ENCODE data around the gene TRIM44. TPM values are rescaled to one million over a fixed set of nuclear protein-coding genes. Genes with fewer than 3 reads are reported as not detected.

The TRIM44 gene
- total and polyA plus RNA-seq, 8 donors = 6.3 to 55.4 (median 36.4) TPM

DNA sequence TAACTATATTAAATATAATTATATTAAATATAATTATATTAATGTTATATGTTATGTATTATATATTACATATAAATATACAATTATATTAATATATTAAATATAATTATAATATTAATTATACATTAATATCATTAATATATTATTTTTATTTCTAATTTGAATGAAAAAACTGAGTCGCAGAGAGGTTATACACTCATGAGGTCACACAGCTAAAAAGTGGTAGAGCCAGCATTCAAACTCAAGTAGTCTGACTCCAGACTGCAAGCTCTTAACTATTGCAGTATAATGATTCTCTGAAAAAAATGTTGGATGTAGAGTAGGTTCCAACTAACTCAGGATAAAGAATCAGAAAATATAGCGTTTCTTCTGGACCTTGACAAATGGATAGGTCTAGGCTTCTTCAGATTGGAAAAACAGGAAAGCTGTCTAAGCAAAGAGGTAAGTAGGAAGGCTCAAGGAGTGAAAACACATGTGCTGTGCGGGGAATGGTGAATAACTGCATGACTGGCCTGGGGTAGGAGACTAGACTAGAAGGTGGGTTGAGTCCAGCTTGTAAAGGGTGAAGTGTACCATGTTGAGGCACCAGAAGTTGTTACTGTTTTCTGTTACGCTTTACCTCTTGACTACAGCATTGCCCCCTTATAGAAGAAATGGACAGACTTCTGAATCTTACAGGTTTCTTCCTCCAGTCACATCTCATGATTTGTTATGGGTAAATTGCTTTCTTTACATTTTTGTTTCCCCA is 80.3 kb downstream of the TRIM44 start:
- H3K4me3 ChIP-seq = no peak overlapping the region
- 95 to 97% methylated on average over 4 of the region's 4 CpGs for WGBS, 2 donors
- H3K9me3 ChIP-seq = no peaks in the 10 kb centered on the region
- no peaks in the 10 kb centered on the region for H3K27me3 ChIP-seq
- DNase-seq (no peak), ATAC-seq (no peak), FAIRE-seq (no peak)
- intact Hi-C loops (cut with DNase I) = no loop called here
- H3K27ac ChIP-seq = no peak overlapping the region
- no peaks in the 10 kb centered on the region for H3K36me3 ChIP-seq
- TF ChIP-seq, protein P1, sequence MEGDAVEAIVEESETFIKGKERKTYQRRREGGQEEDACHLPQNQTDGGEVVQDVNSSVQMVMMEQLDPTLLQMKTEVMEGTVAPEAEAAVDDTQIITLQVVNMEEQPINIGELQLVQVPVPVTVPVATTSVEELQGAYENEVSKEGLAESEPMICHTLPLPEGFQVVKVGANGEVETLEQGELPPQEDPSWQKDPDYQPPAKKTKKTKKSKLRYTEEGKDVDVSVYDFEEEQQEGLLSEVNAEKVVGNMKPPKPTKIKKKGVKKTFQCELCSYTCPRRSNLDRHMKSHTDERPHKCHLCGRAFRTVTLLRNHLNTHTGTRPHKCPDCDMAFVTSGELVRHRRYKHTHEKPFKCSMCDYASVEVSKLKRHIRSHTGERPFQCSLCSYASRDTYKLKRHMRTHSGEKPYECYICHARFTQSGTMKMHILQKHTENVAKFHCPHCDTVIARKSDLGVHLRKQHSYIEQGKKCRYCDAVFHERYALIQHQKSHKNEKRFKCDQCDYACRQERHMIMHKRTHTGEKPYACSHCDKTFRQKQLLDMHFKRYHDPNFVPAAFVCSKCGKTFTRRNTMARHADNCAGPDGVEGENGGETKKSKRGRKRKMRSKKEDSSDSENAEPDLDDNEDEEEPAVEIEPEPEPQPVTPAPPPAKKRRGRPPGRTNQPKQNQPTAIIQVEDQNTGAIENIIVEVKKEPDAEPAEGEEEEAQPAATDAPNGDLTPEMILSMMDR (IDR thresholded peaks at IDR 0.05) = no peak
- peaks cover 11 to 43% (median 38%) of the 10 kb centered on the region in 3 donors for H3K4me1 ChIP-seq

DNA sequence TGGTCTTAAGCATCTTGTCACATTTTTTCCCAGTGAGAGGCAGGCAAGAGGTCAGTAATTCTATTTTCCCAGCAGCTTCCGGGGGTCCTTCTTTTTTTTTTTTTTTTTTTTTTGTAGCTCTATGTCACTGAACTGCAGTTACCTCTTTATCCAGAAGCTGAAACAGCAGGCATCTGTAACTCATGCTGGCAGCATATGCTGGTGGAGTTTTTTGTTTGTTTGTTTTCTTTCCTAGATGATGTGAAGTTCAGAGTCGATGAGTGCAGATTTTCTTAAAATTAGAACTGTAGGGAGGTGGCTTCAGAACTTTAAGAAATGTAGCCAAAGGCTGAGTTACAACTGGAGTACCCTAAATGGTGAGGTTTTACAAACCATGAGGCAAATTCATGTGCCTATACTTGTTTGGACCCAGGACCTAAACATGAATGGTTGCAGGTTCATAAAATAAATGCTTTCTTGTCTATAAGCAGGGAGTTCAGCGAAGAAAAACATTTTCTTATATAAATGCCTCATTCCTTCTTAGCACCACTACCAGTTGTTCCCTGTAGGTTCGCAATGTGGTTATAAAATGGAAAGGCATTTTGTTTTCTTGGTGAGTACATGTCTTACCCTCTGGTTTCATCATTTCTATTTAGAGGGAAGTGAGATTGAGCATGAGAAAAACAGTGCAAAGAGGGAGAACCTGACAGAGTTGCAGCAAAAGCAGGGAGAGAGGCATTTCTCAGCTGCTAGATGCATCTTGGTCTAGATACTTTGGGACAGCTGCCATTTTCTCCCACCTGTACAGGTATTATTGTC is 84.0 kb downstream of the TRIM44 start:
- WGBS, 2 donors = 64 to 66% methylated on average over 4 of the region's 4 CpGs
- H3K27ac ChIP-seq = peak overlapping the region in 2 of 4 donors; percentile 8 to 54
- H3K27me3 ChIP-seq = no peaks in the 10 kb centered on the region
- no peaks in the 10 kb centered on the region for H3K36me3 ChIP-seq
- DNase-seq (no peak), FAIRE-seq (no peak), ATAC-seq (peak in 1 of 4 donors; percentile 18)
- intact Hi-C loops (cut with DNase I) = no loop called here
- TF ChIP-seq, protein P1 (IDR thresholded peaks at IDR 0.05) = no peak
- no peak overlapping the region for H3K4me3 ChIP-seq
- no peaks in the 10 kb centered on the region for H3K9me3 ChIP-seq
- peaks cover 15 to 54% (median 51%) of the 10 kb centered on the region in 3 donors for H3K4me1 ChIP-seq

DNA sequence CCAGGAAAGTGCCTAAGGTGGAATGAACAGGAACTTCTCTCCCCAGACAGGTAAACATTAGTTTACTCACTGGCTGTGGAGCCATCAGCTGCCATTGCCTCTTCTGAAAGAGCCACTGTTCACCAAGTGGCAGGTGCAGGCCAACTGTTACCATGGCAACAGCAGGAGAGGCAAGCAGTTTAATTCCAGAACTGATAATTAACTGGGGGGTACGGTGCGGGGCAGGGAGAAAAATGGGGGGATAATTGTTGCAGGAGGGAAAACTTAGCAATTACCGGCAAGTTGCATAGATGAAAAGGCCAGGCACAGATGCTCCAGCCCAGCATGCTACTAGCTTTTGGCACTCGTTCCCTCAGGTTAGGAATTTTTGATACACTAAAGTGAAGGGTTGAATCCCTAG is 85.1 kb downstream of the TRIM44 start:
- WGBS, 2 donors = 49 to 52% methylated on average over 4 of the region's 4 CpGs
- TF ChIP-seq, protein P1 (IDR thresholded peaks at IDR 0.05) = no peak
- peak overlapping the region in 2 of 4 donors; percentile 1 to 54 for H3K27ac ChIP-seq
- FAIRE-seq (no peak), ATAC-seq (peak in 3 of 4 donors; percentile 54 to 63 (median 62)), DNase-seq (peak in 4 of 6 donors; percentile 30 to 35 (median 34))
- no peaks in the 10 kb centered on the region for H3K9me3 ChIP-seq
- no peaks in the 10 kb centered on the region for H3K27me3 ChIP-seq
- intact Hi-C loops (cut with DNase I) = no loop called here
- H3K4me3 ChIP-seq = no peak overlapping the region
- H3K4me1 ChIP-seq = peaks cover 17 to 57% (median 56%) of the 10 kb centered on the region in 3 donors
- no peaks in the 10 kb centered on the region for H3K36me3 ChIP-seq

DNA sequence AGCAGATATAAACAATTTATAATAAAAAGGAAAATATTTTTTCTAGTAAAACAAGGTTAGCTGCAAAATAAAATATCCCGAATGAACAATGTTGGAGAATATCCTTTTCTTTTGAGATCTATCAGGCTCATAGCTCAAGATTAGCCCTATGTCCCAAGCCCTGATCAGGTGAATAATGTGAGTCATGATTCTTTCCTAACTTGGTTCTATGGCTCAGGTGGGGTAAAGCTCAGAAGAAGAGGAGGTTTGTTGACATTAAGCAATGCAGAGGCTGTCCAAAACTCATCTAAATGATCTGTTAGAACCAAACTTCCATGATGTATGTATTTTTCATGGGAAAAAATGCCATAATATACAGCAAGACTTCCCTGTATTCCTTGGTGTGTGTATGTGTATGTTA is 86.1 kb downstream of the TRIM44 start:
- intact Hi-C loops (cut with DNase I) = no loop called here
- TF ChIP-seq, protein P1 (IDR thresholded peaks at IDR 0.05) = no peak
- no peak overlapping the region for H3K4me3 ChIP-seq
- H3K27ac ChIP-seq = peak overlapping the region in 1 of 4 donors; percentile 1
- WGBS, 2 donors = 87 to 89% methylated on average over 1 of the region's 1 CpG
- no peaks in the 10 kb centered on the region for H3K27me3 ChIP-seq
- DNase-seq (no peak), FAIRE-seq (no peak), ATAC-seq (no peak)
- peaks cover 16 to 54% (median 53%) of the 10 kb centered on the region in 3 donors for H3K4me1 ChIP-seq
- no peaks in the 10 kb centered on the region for H3K9me3 ChIP-seq
- H3K36me3 ChIP-seq = no peaks in the 10 kb centered on the region
